HG03108 (cell line): ENCODE measurements around the gene KIFAP3.
"Not testable (repeated sequence)": the region's sequence is repeated elsewhere in the genome, so short reads cannot be mapped to it uniquely, and the experiment has no call there.

ENCODE experiments used
- ATAC-seq: cut with Tn5 transposase; IDR thresholded peaks from one replicate; pipeline ENCODE4 v1.9.1; 2021; ENCODE audit warnings: moderate library complexity; ENCODE audit not compliant: unreplicated experiment

Gene KIFAP3

GRCh38 chr1:169892176-169892926 lies 182.1 kb downstream of the KIFAP3 start:
- ATAC-seq: no peak

GRCh38 chr1:169891539-169891885 lies 183.0 kb downstream of the KIFAP3 start:
- no peak for ATAC-seq

DNA sequence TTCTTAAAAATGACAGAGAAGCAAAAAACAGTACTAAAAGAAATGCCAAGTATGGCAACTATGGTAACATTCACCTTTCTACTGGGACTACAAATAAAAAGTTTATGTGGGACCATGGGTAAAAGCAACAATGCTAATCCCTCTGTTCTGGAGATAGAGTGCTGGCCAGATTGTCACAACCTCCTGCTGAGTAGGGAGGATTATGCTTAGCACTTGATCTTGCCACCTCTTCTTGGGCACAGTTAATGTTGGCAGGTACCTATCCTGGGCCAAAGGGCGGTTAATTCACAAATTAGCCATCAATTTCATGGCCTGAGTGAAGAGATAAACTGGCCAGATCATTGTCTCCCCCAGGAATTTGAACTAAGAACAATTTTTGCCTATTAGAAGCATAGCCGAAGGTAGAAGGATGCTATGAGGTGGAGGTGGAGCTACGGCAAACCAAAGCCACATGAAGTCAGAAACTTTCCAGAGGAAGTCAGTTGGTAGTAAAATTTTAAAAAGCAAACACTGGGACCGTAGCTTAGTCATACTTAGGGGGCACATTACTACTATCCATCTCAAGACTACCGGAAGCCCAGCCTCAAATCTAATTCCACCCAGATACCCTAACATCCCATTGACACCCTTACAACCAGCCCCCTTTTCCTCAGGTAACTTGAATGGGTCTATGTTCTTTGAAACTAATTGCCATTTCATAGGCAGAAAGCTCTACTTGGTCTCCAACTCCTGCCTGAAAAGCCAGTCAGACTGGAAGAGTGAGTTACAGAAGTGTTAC lies 183.5 kb downstream of the KIFAP3 start:
- ATAC-seq: no peak

DNA sequence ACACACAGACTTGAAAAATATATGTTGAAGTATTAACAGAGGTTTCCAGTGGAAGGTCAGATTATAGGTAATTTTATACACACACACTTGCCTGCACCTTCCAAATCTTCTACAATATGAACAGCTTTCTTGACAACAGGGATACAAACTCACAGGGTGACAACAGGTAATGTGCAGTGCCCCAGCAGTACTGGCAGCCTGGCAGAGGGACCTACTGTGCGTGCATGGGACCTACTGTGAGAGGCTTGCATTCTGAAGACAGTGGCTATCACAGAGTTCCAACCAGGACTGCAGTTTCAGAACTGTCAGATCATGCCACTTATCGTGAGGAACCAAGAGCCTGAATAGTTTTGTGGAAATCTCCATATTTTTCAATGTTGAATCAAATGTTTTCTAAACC lies 184.6 kb downstream of the KIFAP3 start:
- no peak for ATAC-seq

GRCh38 chr1:169886931-169887330 lies 187.6 kb downstream of the KIFAP3 start:
- ATAC-seq: no peak

GRCh38 chr1:169886422-169886821 lies 188.1 kb downstream of the KIFAP3 start:
- ATAC-seq: no peak

DNA sequence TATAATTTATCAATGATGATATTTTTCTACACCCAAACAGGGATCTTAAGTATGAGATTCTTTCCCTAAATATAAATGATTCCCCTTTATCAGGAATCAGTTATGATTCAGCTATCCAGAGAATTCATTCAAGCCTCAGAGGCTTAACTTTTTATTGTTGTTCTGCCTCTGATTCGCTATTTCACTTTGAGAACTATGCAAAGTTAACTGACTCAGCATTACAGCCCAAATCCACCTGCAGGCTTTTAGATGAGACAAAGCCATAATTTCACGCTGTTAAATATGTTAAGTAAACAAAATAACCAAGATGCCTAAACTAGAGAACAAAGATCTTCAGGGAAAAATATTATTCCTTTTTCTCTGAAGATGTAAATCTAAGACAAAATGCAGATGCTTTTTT lies 189.3 kb downstream of the KIFAP3 start:
- ATAC-seq: no peak

- no peak for ATAC-seq
Observed at GRCh38 chr1:169884634-169885033, 189.9 kb downstream of the KIFAP3 start.

DNA sequence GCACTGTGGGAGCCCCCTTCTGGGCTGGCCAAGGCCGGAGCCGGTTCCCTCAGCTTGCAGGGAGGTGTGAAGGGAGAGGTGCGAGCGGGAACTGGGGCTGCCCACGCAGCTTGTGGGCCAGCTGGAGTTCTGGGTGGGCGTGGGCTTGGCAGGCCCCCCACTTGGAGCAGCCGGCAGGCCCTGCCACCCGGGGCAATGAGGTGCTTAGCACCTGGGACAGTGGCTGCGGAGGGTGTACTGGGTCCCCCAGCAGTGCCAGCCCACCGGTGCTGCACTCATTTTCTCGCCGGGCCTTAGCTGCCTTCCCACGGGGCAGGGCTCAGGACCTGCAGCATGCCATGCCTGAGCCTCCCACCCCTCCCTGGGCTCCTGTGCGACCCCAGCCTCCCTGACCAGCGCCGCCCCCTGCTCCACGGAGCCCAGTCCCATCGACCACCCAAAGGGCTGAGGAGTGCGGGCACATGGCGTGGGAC lies 192.4 kb downstream of the KIFAP3 start:
- ATAC-seq: no peak

- no peak for ATAC-seq
Observed at GRCh38 chr1:169879034-169879840, 195.3 kb downstream of the KIFAP3 start.

DNA sequence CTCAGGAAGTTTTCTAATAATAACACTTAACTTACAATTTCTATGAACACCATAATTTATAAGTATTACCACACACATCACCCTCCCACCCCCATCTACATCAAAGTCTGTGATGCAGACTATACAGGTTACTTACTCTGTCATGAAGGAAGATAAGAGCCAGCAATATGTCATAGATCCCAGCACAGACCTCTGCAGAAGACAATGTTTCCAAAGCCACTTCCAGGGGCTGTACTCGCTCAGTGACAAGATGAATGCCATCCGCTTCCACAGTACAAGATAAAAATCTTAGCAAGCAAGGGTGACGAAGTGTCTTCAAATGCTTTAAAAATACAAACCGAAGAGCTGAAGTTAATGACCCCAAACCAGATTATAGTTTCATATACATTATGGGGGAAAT lies 196.0 kb downstream of the KIFAP3 start:
- ATAC-seq: no peak

- no peak for ATAC-seq
Observed at GRCh38 chr1:169877800-169878491, 196.5 kb downstream of the KIFAP3 start.

GRCh38 chr1:169874229-169874628 lies 200.3 kb downstream of the KIFAP3 start:
- no peak for ATAC-seq

- no peak for ATAC-seq
Observed at GRCh38 chr1:169873582-169874199, 200.8 kb downstream of the KIFAP3 start.

GRCh38 chr1:169872906-169873305 lies 201.6 kb downstream of the KIFAP3 start:
- no peak for ATAC-seq

- ATAC-seq: not testable (repeated sequence)
Observed at GRCh38 chr1:169871988-169872387, 202.5 kb downstream of the KIFAP3 start.
